Lower leg skin (tissue), 4 donors: ENCODE results near the gene B2M. TPM values are rescaled to one million over a fixed set of nuclear protein-coding genes. Genes with fewer than 3 reads are reported as not detected.
"Not testable (repeated sequence)": the region's sequence is repeated elsewhere in the genome, so short reads cannot be mapped to it uniquely, and the experiment has no call there.

Source experiments
- DNase-seq, 2 donors: peaks; one replicate each; pipeline ENCODE4 v3.0.0-alpha.2; 2019; ENCODE audit warnings: low spot score in 2 of 2
- H3K4me3 ChIP-seq: fragments of 200-600 bp; sonication (generic); 2 replicates; pipeline ENCODE4 v1.5.1; 2017; ENCODE audit warnings: mild to moderate bottlenecking, low read depth; ENCODE audit not compliant: poor library complexity, severe bottlenecking
- POLR2A ChIP-seq, 2 donors: fragments of 450-650 bp; IDR thresholded peaks; one replicate each; pipeline ENCODE4 v1.6.1; 2016 to 2017; ENCODE audit warnings: antibody characterized with exemption in 2 of 2, mild to moderate bottlenecking in 1 of 2, moderate library complexity in 1 of 2
- WGBS, 2 donors: methylation state at CpG; one replicate each; pipeline ENCODE4 v1.1.5; 2018; 5-methylcytosine and 5-hydroxymethylcytosine counted together
- intact Hi-C: fragments of 100-400 bp; cut with DNase I; formaldehyde crosslinking; loops from one replicate; pipeline ENCODE4 v1.15.0; 2023; ENCODE audit warnings: low total_unique reads
- total RNA-seq, 4 donors: library from RNA; depleted of rRNA; stranded (reverse); fragments of >200 nt; gene quantifications; one replicate each; pipeline ENCODE4 v1.1.0, GENCODE V29; 2016
- TF ChIP-seq, protein P1 (sequence below), 3 donors: fragments of 450-650 bp; IDR thresholded peaks; one replicate each; pipeline ENCODE4 v1.5.1; 2016; ENCODE audit warnings: antibody characterized with exemption in 3 of 3, mild to moderate bottlenecking in 3 of 3, moderate library complexity in 2 of 3

Gene B2M
- total RNA-seq, 4 donors from 2014 or later: 2,406 to 3,013 (median 2,777) TPM

DNA sequence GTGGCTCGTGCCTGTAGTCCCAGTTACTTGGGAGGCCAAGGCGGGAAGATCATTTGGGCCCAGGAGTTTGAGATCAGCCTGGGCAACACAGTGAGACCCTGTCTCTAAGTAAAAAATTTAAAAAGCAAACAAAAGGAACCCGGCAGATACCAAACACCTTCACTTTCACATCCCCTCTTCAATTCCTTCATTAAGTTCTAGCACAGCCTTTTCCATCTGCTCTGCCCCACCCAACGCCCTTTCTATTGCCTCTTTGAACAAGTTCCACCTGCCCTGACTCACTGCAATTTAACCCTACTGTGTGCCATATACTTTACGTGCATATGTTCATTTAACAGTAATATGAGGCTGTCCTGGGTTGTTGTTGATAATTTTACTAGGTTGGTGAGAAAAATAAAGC, 35.4 kb upstream of the B2M start:
- intact Hi-C loops: no loop called here
- 89 to 93% methylated on average over 5 of the region's 5 CpGs for WGBS, 2 donors
- no peak for DNase-seq
- TF ChIP-seq, protein P1, sequence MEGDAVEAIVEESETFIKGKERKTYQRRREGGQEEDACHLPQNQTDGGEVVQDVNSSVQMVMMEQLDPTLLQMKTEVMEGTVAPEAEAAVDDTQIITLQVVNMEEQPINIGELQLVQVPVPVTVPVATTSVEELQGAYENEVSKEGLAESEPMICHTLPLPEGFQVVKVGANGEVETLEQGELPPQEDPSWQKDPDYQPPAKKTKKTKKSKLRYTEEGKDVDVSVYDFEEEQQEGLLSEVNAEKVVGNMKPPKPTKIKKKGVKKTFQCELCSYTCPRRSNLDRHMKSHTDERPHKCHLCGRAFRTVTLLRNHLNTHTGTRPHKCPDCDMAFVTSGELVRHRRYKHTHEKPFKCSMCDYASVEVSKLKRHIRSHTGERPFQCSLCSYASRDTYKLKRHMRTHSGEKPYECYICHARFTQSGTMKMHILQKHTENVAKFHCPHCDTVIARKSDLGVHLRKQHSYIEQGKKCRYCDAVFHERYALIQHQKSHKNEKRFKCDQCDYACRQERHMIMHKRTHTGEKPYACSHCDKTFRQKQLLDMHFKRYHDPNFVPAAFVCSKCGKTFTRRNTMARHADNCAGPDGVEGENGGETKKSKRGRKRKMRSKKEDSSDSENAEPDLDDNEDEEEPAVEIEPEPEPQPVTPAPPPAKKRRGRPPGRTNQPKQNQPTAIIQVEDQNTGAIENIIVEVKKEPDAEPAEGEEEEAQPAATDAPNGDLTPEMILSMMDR (IDR thresholded peaks at IDR 0.05): no peak
- TF ChIP-seq POLR2A (IDR thresholded peaks at IDR 0.05): no peak
- no peak overlapping the region for H3K4me3 ChIP-seq

GRCh38 chr15:44676676-44677075, 34.6 kb upstream of the B2M start:
- 54 to 60% methylated on average over 7 of the region's 7 CpGs for WGBS, 2 donors
- no peak overlapping the region for H3K4me3 ChIP-seq
- intact Hi-C loops: no loop called here
- DNase-seq: no peak
- no peak for TF ChIP-seq POLR2A (IDR thresholded peaks at IDR 0.05)
- TF ChIP-seq, protein P1 (IDR thresholded peaks at IDR 0.05): no peak

- H3K4me3 ChIP-seq: no peak overlapping the region
- no peak for DNase-seq
- WGBS, 2 donors: 61 to 77% methylated on average over 2 of the region's 2 CpGs
- intact Hi-C loops: no loop called here
- no peak for TF ChIP-seq POLR2A (IDR thresholded peaks at IDR 0.05)
- TF ChIP-seq, protein P1 (IDR thresholded peaks at IDR 0.05): no peak
These were observed 29.1 kb upstream of the B2M start for GRCh38 chr15:44682211-44682610.

DNA sequence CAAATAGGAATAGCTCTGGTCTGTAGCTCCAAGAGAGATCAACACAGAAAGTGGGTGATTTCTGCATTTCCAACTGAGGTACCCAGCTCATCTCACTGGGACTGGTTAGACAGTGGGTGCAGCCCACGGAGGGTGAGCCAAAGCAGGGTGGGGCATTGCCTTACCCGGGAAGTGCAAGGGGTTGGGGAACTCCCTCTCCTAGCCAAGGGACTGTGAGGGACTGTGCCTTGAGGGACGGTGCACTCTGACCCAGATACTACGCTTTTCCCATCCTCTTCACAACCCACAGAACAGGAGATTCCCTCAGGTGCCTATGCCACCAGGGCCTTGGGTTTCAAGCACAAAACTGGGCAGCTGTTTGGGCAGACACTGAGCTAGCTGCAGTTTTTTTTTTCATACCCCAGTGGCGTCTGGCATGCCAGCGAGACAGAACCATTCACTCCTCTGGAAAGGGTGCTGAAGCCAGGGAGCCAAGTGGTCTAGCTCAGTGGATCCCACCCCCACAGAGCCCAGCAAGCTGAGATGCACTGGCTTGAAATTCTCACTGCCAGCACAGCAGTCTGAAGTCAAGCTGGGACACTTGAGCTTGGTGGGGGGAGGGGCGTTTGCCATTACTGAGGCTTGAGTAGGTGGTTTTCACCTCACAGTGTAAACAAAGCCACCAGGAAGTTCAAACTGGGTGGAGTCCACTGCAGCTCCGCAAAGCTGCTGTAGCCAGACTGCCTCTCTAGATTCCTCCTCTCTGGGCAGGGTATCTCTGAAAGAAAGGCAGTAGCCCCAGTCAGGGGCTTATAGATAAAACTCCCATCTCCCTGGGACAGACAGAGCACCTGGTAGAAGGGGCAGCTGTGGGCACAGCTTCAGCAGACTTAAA, 28.3 kb upstream of the B2M start:
- DNase-seq: peak in 1 of 2 donors; percentile 89
- intact Hi-C loops, H3K4me3 ChIP-seq: not testable (repeated sequence)
- 21 to 28% methylated on average over 7 to 8 of the region's 8 CpGs for WGBS, 2 donors

- DNase-seq, intact Hi-C loops, H3K4me3 ChIP-seq: not testable (repeated sequence)
- WGBS, 2 donors: 85 to 92% methylated on average over 2 of the region's 2 CpGs
These were observed 22.0 kb upstream of the B2M start for GRCh38 chr15:44689318-44689717.

GRCh38 chr15:44690245-44690644, 21.1 kb upstream of the B2M start:
- DNase-seq, H3K4me3 ChIP-seq, intact Hi-C loops: not testable (repeated sequence)
- WGBS, 2 donors: 47 to 73% methylated on average over 1 of the region's 1 CpG

DNA sequence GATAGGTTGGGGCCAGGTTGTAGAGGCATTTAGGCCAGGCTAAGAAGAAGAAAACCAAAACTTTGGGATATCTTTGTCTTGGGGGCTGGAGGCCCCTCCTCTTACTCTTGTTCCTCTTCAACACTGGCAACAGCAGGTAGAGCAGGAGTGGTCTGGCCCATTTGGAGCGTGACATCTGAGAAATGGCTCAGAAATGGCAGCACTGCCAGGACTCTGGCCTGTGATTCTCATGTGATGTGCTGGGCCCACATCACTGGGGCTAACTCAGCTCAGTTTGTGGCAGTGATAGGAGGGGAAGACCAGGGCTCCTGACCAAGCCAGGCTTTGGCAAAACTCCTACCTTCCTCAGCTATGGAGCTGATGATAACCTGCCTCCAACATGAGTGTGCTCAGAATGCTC, 18.7 kb upstream of the B2M start:
- intact Hi-C loops: no loop called here
- TF ChIP-seq POLR2A (IDR thresholded peaks at IDR 0.05): no peak
- TF ChIP-seq, protein P1 (IDR thresholded peaks at IDR 0.05): no peak
- 94 to 100% methylated on average over 1 of the region's 1 CpG for WGBS, 2 donors

More for the DNA sequence above, 18.7 kb upstream of the B2M start:
- H3K4me3 ChIP-seq: no peak overlapping the region
- no peak for DNase-seq
